ENCODE results near the gene NEK2. TPM values are rescaled to one million over a fixed set of nuclear protein-coding genes. Genes with fewer than 3 reads are reported as not detected.

The NEK2 gene
- total RNA-seq, 1 experiment from 2014 or later: 50.2 TPM

- no peaks in the 10 kb centered on the region for H3K27me3 ChIP-seq (ENCODE audit: insufficient read depth, low read length)
- BruUV-seq (replicated peaks): no TSS peak
- no peak for ATAC-seq
- H3K4me3 ChIP-seq (replicated peaks in 1 of 2; ENCODE audit: low read depth in 1 of 2, low read length in 2 of 2): no peak overlapping the region
- H4K20me1 ChIP-seq (ENCODE audit: insufficient read depth): no peaks in the 10 kb centered on the region
- ChIA-PET RAD21 (ENCODE audit: low non-redundant PET in 1 of 2, low total read pairs in 2 of 2, uncharacterized antibody in 2 of 2, unreplicated experiment in 2 of 2) (no interaction called here), CTCF (interaction anchor here (6.2 kb wide), 1 partner anchor 143 kb away, joined by 41 read pairs; no protein-coding TSS in a partner anchor), POLR2A (no interaction called here)
- no peaks in the 10 kb centered on the region for H3K9me2 ChIP-seq (ENCODE audit: insufficient read depth)
- no peak for DNase-seq (ENCODE audit: low read depth, low spot score)
- H3K9me3 ChIP-seq (ENCODE audit: control insufficient read depth in 1 of 2, insufficient read depth in 1 of 2, low read depth in 1 of 2, low read length in 2 of 2): no peaks in the 10 kb centered on the region
- intact Hi-C loops (cut with micrococcal nuclease): no loop called here
- H3K4me2 ChIP-seq (ENCODE audit: low read length): no peak overlapping the region
- H3K36me3 ChIP-seq (ENCODE audit: control insufficient read depth in 1 of 2, insufficient read depth in 2 of 2, low read length in 2 of 2): no peaks in the 10 kb centered on the region
- no peak overlapping the region for H3K9ac ChIP-seq (ENCODE audit: low read length)
- H2AFZ ChIP-seq (ENCODE audit: low read depth, low read length, poor library complexity, severe bottlenecking): no peak overlapping the region
- H3K27ac ChIP-seq (ENCODE audit: low read depth, low read length): no peak overlapping the region
- H3K4me1 ChIP-seq (ENCODE audit: control insufficient read depth in 1 of 2, insufficient read depth in 2 of 2, low read length in 2 of 2): peaks cover 8 to 21% of the 10 kb centered on the region in 2 experiments; a peak in 3 of 4 replicates
- TF ChIP-seq POLR2AphosphoS5 (IDR thresholded peaks at IDR 0.05; ENCODE audit: low read depth, low read length) (no peak), CTCF (IDR thresholded peaks at IDR 0.05 in 2 of 3, conservative IDR thresholded peaks at IDR 0.05 in 1 of 3; ENCODE audit: borderline replicate concordance in 1 of 3, insufficient read depth in 1 of 3, low read depth in 2 of 3, low read length in 2 of 3) (no peak), FOSL1 (IDR thresholded peaks at IDR 0.05; ENCODE audit: low read depth) (no peak), ZFX (IDR thresholded peaks at IDR 0.05) (no peak), TCF7L2 (IDR thresholded peaks at IDR 0.05; ENCODE audit: borderline replicate concordance, extremely low read depth, insufficient read depth, insufficient read length) (no peak), POLR2A (IDR thresholded peaks at IDR 0.05; ENCODE audit: borderline replicate concordance, extremely low read depth, insufficient read depth, insufficient read length) (no peak), ZNF274 (IDR thresholded peaks at IDR 0.05; ENCODE audit: low read depth, low read length) (no peak), CEBPB (IDR thresholded peaks at IDR 0.05; ENCODE audit: low read depth) (no peak), ZBTB33 (IDR thresholded peaks at IDR 0.05; ENCODE audit: extremely low read depth, insufficient replicate concordance, low read length) (no peak), ATF3 (IDR thresholded peaks at IDR 0.05) (no peak), RAD21 (IDR thresholded peaks at IDR 0.05; ENCODE audit: low read depth) (no peak), EGR1 (IDR thresholded peaks at IDR 0.05; ENCODE audit: low read depth) (no peak), SRF (IDR thresholded peaks at IDR 0.05; ENCODE audit: low read depth) (no peak)
- H3K79me2 ChIP-seq (ENCODE audit: insufficient read depth, low read length): no peaks in the 10 kb centered on the region
These were observed 18.7 kb downstream of the NEK2 start for GRCh38 chr1:211656728-211657127.
